GM12878 (cell line): ENCODE measurements around the gene SEPTIN10. TPM values are rescaled to one million over a fixed set of nuclear protein-coding genes. Genes with fewer than 3 reads are reported as not detected.

Source experiments
- ATAC-seq: fragments of 200-7000 bp; cut with Tn5 transposase; 3 replicates; pipeline ENCODE4 v1.9.1; 2020; ENCODE audit warnings: mild to moderate bottlenecking, moderate library complexity
- BruUV-seq: library from RNA; stranded (reverse); fragments of 400-500 nt; replicated peaks from 2 replicates; lab custom pipeline; 2021; lab: Mats Ljungman, UMichigan
- CTCF ChIA-PET: fragments of 300-600 bp; sonication (Branson Sonifier 250); formaldehyde crosslinking; extraction: SDS; loops from one replicate; lab custom pipeline; 2021; ENCODE audit warnings: inconsistent platforms; lab: Yijun Ruan, JAX
- POLR2A ChIA-PET: fragments of 350-600 bp; formaldehyde crosslinking; extraction: SDS; loops from one replicate; lab custom pipeline; 2021; ENCODE audit warnings: inconsistent platforms; lab: Charles Lee
- RAD21 ChIA-PET: fragments of 300-600 bp; sonication (Branson Sonifier 250); formaldehyde crosslinking; loops from one replicate; lab custom pipeline; 2023; ENCODE audit warnings: antibody characterized with exemption; ENCODE audit not compliant: unreplicated experiment; lab: Charles Lee
- SMC1A ChIA-PET: fragments of 300-600 bp; sonication (Branson Sonifier 250); formaldehyde crosslinking; loops from one replicate; lab custom pipeline; 2023; ENCODE audit not compliant: unreplicated experiment, uncharacterized antibody; lab: Charles Lee
- DNase-seq: peaks from one replicate; pipeline ENCODE4 v3.0.0-alpha.2; 2011; ENCODE audit warnings: low read depth, low spot score
- FAIRE-seq: peaks from 3 replicates; lab custom pipeline; 2011; peaks lifted over from hg19 to GRCh38; lab: Jason Lieb, UNC
- H2AFZ ChIP-seq: 2 replicates; pipeline ENCODE4 v1.6.0; 2011; ENCODE audit warnings: low read depth, low read length, control low read depth; ENCODE audit not compliant: control insufficient read depth
- H3K27ac ChIP-seq: 2 replicates; pipeline ENCODE4 v1.5.1; 2011; ENCODE audit warnings: control low read depth; ENCODE audit not compliant: control insufficient read depth, insufficient read depth
- H3K27me3 ChIP-seq, 2 experiments: replicated peaks in 1 of 2; 2 replicates each; pipeline versions ENCODE4 v1.6.0 to v1.6.1; 2011; ENCODE audit warnings: low read length in 1 of 2; ENCODE audit not compliant: control insufficient read depth in 2 of 2, insufficient read depth in 2 of 2
- H3K36me3 ChIP-seq, 2 experiments: 2 replicates each; pipeline ENCODE4 v1.5.1; 2011; ENCODE audit warnings: low read length in 1 of 2; ENCODE audit not compliant: control insufficient read depth in 2 of 2, insufficient read depth in 2 of 2
- H3K4me1 ChIP-seq: 2 replicates; pipeline ENCODE4 v1.6.1; 2011; ENCODE audit warnings: mild to moderate bottlenecking, low read length, moderate library complexity, mixed read lengths; ENCODE audit not compliant: control insufficient read depth, insufficient read depth
- H3K4me2 ChIP-seq: 2 replicates; pipeline ENCODE4 v1.6.0; 2011; ENCODE audit warnings: control low read depth; ENCODE audit not compliant: control insufficient read depth, insufficient read depth
- H3K4me3 ChIP-seq: fragments of 200-600 bp; sonication (generic); 2 replicates; pipeline ENCODE4 v1.5.1; 2016
- H3K79me2 ChIP-seq: 2 replicates; pipeline ENCODE4 v1.6.0; 2011; ENCODE audit warnings: low read length; ENCODE audit not compliant: control insufficient read depth, insufficient read depth
- H3K9ac ChIP-seq: 2 replicates; pipeline ENCODE4 v1.8.0; 2011; ENCODE audit warnings: low read length, control low read depth, mixed read lengths; ENCODE audit not compliant: control insufficient read depth, insufficient read depth
- H3K9me3 ChIP-seq: replicated peaks from 3 replicates; pipeline ENCODE4 v1.5.1; 2011; ENCODE audit warnings: mild to moderate bottlenecking, low read length; ENCODE audit not compliant: control insufficient read depth, insufficient read depth
- H4K20me1 ChIP-seq: 2 replicates; pipeline ENCODE4 v1.6.0; 2011; ENCODE audit not compliant: control insufficient read depth, insufficient read depth
- BACH1 ChIP-seq: fragments of 450-650 bp; IDR thresholded peaks from 2 replicates; pipeline ENCODE4 v1.6.1; 2017; ENCODE audit warnings: mild to moderate bottlenecking, borderline replicate concordance
- BRCA1 ChIP-seq: IDR thresholded peaks from 2 replicates; pipeline ENCODE4 v1.6.1; 2011; ENCODE audit warnings: low read depth, low read length, improper control_type of control experiment
- CEBPB ChIP-seq, 2 experiments: fragments of 150-350 bp in 1 of 2; IDR thresholded peaks; 2 replicates each; pipeline ENCODE4 v1.6.1; 2012 to 2014; ENCODE audit warnings: low read depth in 2 of 2, low read length in 2 of 2, borderline replicate concordance in 1 of 2, inconsistent platforms in 1 of 2
- EP300 ChIP-seq, 2 experiments: fragments of 150-350 bp in 1 of 2; IDR thresholded peaks; 2 replicates each; pipeline ENCODE4 v1.6.1; 2011 to 2012; ENCODE audit warnings: low read depth in 2 of 2, low read length in 2 of 2, borderline replicate concordance in 1 of 2, improper control_type of control experiment in 1 of 2, inconsistent platforms in 1 of 2; ENCODE audit not compliant: control insufficient read depth in 1 of 2
- ESRRA ChIP-seq: IDR thresholded peaks from 2 replicates; pipeline ENCODE4 v1.6.1; 2012; ENCODE audit warnings: mild to moderate bottlenecking, low read length, improper control_type of control experiment
- HDAC2 ChIP-seq: fragments of 200-600 bp; sonication (generic); IDR thresholded peaks from 2 replicates; pipeline ENCODE4 v1.6.1; 2017
- IKZF1 ChIP-seq: fragments of 450-650 bp; conservative IDR thresholded peaks from 2 replicates; pipeline ENCODE4 v1.6.1; 2017; ENCODE audit warnings: antibody characterized with exemption, mild to moderate bottlenecking
- MXI1 ChIP-seq: fragments of 150-350 bp; IDR thresholded peaks from 2 replicates; pipeline ENCODE4 v1.6.1; 2011; ENCODE audit warnings: low read depth, mild to moderate bottlenecking, inconsistent platforms, low read length, improper control_type of control experiment
- NFIC ChIP-seq: IDR thresholded peaks from 2 replicates; pipeline ENCODE4 v1.6.1; 2012; ENCODE audit warnings: low read depth, mild to moderate bottlenecking, inconsistent platforms, low read length, moderate library complexity
- POLR2AphosphoS2 ChIP-seq: IDR thresholded peaks from 2 replicates; pipeline ENCODE4 v1.6.1; 2011; ENCODE audit warnings: low read depth, mild to moderate bottlenecking, low read length, improper control_type of control experiment, moderate library complexity
- RAD21 ChIP-seq: IDR thresholded peaks from 2 replicates; pipeline ENCODE4 v1.6.1; 2011; ENCODE audit warnings: mild to moderate bottlenecking, low read depth, low read length, moderate library complexity; ENCODE audit not compliant: insufficient read depth
- RELA ChIP-seq: fragments of 450-650 bp; IDR thresholded peaks from 2 replicates; pipeline ENCODE4 v1.8.0; 2014; ENCODE audit warnings: borderline replicate concordance; ENCODE audit not compliant: partially characterized antibody
- RFX5 ChIP-seq: IDR thresholded peaks from 2 replicates; pipeline ENCODE4 v1.6.1; 2011; ENCODE audit warnings: low read depth, low read length, improper control_type of control experiment
- SMAD5 ChIP-seq: IDR thresholded peaks from 2 replicates; pipeline ENCODE4 v1.6.1; 2016; ENCODE audit warnings: antibody characterized with exemption, low read depth
- SMC3 ChIP-seq: IDR thresholded peaks from 2 replicates; pipeline ENCODE4 v1.6.1; 2011; ENCODE audit warnings: low read length, improper control_type of control experiment, borderline replicate concordance
- STAT1 ChIP-seq: fragments of 450-650 bp; conservative IDR thresholded peaks from 2 replicates; pipeline ENCODE4 v1.6.1; 2014; ENCODE audit warnings: antibody characterized with exemption, mild to moderate bottlenecking
- WGBS: methylation state at CpG from one replicate; pipeline ENCODE4 v1.1.6; 2016; ENCODE audit warnings: low lambda C conversion rate; ENCODE audit not compliant: insufficient replicate concordance, insufficient coverage; ENCODE audit errors: missing lambda C conversion rate; 5-methylcytosine and 5-hydroxymethylcytosine counted together
- in situ Hi-C: fragments of 300-500 bp; cut with MboI; formaldehyde crosslinking; loops from 9 replicates; pipeline ENCODE4 v1.14.3; 2018; ENCODE audit warnings: mixed read lengths
- intact Hi-C: fragments of 100-400 bp; cut with micrococcal nuclease; formaldehyde crosslinking; loops from one replicate; pipeline ENCODE4 v1.14.2; 2022; ENCODE audit not compliant: unreplicated experiment
- polyA plus RNA-seq, 11 experiments: library from polyadenylated mRNA; depleted of rRNA in 4 of 11; unstranded in 6 of 11; stranded (reverse) in 5 of 11; fragments of >200 nt; fragmentation: Nextera tagmentation in 4 of 11; fragmentation: Illumina TruSeq in 1 of 11; extraction: Ambion mirVana in 4 of 11; extraction: Trizol in 1 of 11; gene quantifications; 1 replicate in 1 of 11; 2 replicates in 10 of 11; pipeline versions ENCODE4 v1.2.1 to v1.2.3, GENCODE V29; 2011 to 2016; ENCODE audit warnings: inconsistent platforms in 2 of 11, missing spikeins in 2 of 11, low read depth in 1 of 11
- total RNA-seq, 4 experiments: library from RNA; depleted of rRNA in 3 of 4; stranded (reverse); fragments of >200 nt in 3 of 4; fragmentation: Illumina TruSeq in 1 of 4; extraction: Trizol in 1 of 4; gene quantifications; 2 replicates each; pipeline versions ENCODE4 v1.2.1 to v1.2.3, GENCODE V29; 2013 to 2021
- TF ChIP-seq, protein P1 (sequence below): fragments of 450-650 bp; conservative IDR thresholded peaks from 2 replicates; pipeline ENCODE4 v1.6.1; 2017; ENCODE audit warnings: mild to moderate bottlenecking, moderate library complexity
- TF ChIP-seq, protein P2 (sequence below): fragments of 450-650 bp; IDR thresholded peaks from 2 replicates; pipeline ENCODE4 v1.6.1; 2016; ENCODE audit warnings: mild to moderate bottlenecking

SEPTIN10 gene
- total and polyA plus RNA-seq, 10 of the 15 experiments (the other 5 are each of a cell fraction or from before 2014, with no cell fraction given): 20.2 to 132 (median 62.7) TPM

GRCh38 chr2:109611467-109612095 is 2.2 kb downstream of the SEPTIN10 start (continued):
- TF ChIP-seq NFIC (no peak), POLR2AphosphoS2 (no peak), SMAD5 (no peak), RFX5 (no peak), SMC3 (peak; percentile 33; the same call in 1 of the 2 replicates)
- TF ChIP-seq, protein P1, sequence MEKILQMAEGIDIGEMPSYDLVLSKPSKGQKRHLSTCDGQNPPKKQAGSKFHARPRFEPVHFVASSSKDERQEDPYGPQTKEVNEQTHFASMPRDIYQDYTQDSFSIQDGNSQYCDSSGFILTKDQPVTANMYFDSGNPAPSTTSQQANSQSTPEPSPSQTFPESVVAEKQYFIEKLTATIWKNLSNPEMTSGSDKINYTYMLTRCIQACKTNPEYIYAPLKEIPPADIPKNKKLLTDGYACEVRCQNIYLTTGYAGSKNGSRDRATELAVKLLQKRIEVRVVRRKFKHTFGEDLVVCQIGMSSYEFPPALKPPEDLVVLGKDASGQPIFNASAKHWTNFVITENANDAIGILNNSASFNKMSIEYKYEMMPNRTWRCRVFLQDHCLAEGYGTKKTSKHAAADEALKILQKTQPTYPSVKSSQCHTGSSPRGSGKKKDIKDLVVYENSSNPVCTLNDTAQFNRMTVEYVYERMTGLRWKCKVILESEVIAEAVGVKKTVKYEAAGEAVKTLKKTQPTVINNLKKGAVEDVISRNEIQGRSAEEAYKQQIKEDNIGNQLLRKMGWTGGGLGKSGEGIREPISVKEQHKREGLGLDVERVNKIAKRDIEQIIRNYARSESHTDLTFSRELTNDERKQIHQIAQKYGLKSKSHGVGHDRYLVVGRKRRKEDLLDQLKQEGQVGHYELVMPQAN: no peak

DNA sequence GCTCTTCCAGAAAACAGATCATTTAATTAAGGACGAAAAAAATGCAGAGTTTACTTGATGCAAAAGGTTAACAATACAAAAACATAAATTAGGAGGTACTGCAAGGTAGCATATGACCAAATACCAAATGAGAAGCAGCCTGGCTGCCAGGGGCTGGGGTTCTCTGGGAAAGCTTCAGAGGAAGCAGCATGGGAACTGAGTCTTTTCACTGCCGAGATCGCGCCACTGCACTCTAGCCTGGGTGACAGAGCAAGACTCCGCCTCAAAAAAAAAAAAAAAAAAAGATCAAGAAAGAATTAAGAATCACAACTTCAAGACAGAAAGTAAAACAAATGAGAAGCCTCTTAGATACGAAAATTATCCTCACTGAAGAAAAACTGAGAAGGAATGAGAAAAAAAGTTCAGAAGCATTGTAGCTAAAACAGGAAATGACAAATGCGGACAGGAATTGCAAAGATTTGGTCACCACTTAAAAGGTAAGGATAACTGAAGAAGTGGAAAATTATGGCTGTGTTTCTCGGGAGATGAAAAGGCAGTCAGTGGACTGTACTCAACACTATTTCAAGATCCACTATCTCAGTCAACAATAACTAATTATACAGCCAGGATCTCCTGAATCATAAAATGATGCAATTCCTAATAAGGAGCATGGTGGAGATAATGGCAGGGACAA is 4.3 kb downstream of the SEPTIN10 start:
- ChIA-PET POLR2A (interaction anchor here (0.6 to 1.7 kb wide), 9 partner anchors 8 to 41 kb away, joined by 3 to 8 read pairs (median 4); no protein-coding TSS in a partner anchor), SMC1A (interaction anchor here (1.2 to 8.8 kb wide), 13 partner anchors 9 to 479 kb away, joined by 3 to 110 read pairs (median 7); no protein-coding TSS in a partner anchor), CTCF (interaction anchor here (0.6 to 10.3 kb wide), 8 partner anchors 9 to 513 kb away, joined by 3 to 139 read pairs (median 3); no protein-coding TSS in a partner anchor), RAD21 (interaction anchor here (0.8 to 11.1 kb wide), 9 partner anchors 10 to 96 kb away, joined by 3 to 110 read pairs (median 5); no protein-coding TSS in a partner anchor)
- peak overlapping the region; percentile 52; the same call in 1 of the 2 replicates for H3K4me3 ChIP-seq
- no peaks in the 10 kb centered on the region for H3K36me3 ChIP-seq
- H3K27ac ChIP-seq: peak overlapping the region; percentile 72
- intact Hi-C loops (loop anchor here (2.0 to 10.0 kb wide), 3 partner anchors 27 to 465 kb away; no protein-coding TSS in a partner anchor), in situ Hi-C loops (no loop called here)
- FAIRE-seq (peak; percentile 23), ATAC-seq (peak; percentile 3; the same call in 1 of the 3 replicates), DNase-seq (no peak)
- H3K9ac ChIP-seq: peak overlapping the region; percentile 3; the same call in 1 of the 2 replicates
- no peak overlapping the region for H2AFZ ChIP-seq
- H4K20me1 ChIP-seq: no peaks in the 10 kb centered on the region
- H3K4me2 ChIP-seq: peak overlapping the region; percentile 61
- no TSS peak for BruUV-seq
- WGBS: 40% methylated on average over 7 of the region's 8 CpGs
- H3K79me2 ChIP-seq: peaks cover 72% of the 10 kb centered on the region
- no peaks in the 10 kb centered on the region; the same call in 1 of the 2 replicates for H3K4me1 ChIP-seq
- no peaks in the 10 kb centered on the region for H3K27me3 ChIP-seq
- H3K9me3 ChIP-seq: no peaks in the 10 kb centered on the region; the same call in 2 of the 3 replicates
- TF ChIP-seq IKZF1 (peak; percentile 37; the same call in 1 of the 2 replicates), CEBPB (IDR thresholded peaks at IDR 0.05; ENCODE audit: borderline replicate concordance in 1 of 2, low read depth in 2 of 2, low read length in 2 of 2) (no peak), ESRRA (no peak), EP300 (IDR thresholded peaks at IDR 0.05; ENCODE audit: borderline replicate concordance in 1 of 2, control insufficient read depth in 1 of 2, low read depth in 2 of 2, low read length in 2 of 2) (no peak), RAD21 (no peak), BACH1 (no peak), BRCA1 (no peak), MXI1 (no peak), STAT1 (no peak), RELA (no peak), HDAC2 (no peak)
- TF ChIP-seq, protein P2, sequence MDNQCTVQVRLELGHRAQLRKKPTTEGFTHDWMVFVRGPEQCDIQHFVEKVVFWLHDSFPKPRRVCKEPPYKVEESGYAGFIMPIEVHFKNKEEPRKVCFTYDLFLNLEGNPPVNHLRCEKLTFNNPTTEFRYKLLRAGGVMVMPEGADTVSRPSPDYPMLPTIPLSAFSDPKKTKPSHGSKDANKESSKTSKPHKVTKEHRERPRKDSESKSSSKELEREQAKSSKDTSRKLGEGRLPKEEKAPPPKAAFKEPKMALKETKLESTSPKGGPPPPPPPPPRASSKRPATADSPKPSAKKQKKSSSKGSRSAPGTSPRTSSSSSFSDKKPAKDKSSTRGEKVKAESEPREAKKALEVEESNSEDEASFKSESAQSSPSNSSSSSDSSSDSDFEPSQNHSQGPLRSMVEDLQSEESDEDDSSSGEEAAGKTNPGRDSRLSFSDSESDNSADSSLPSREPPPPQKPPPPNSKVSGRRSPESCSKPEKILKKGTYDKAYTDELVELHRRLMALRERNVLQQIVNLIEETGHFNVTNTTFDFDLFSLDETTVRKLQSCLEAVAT: peak; percentile 64; the same call in 1 of the 2 replicates
